Activated T-helper 17 cell treated with anti-CD3 and anti-CD28 coated beads, Interleukin-2, amount 50 U/mL, for 72 hours (primary cell): ENCODE measurements around the gene FBXW8. TPM values are rescaled to one million over a fixed set of nuclear protein-coding genes. Genes with fewer than 3 reads are reported as not detected.

Experiments
- ATAC-seq: fragments of 150-1000 bp; cut with Tn5 transposase; replicated peaks from 2 replicates; pipeline ENCODE4 v1.10.0; 2021; ENCODE audit warnings: mild to moderate bottlenecking, moderate library complexity
- H3K27ac Mint-ChIP-seq: one replicate; pipeline ENCODE4 v1.8.0; 2022; ENCODE audit warnings: mixed read lengths
- H3K27me3 Mint-ChIP-seq: one replicate; pipeline ENCODE4 v1.8.0; 2022; ENCODE audit warnings: mixed read lengths
- H3K36me3 Mint-ChIP-seq: one replicate; pipeline ENCODE4 v1.8.0; 2022; ENCODE audit warnings: low read depth, mild to moderate bottlenecking, mixed read lengths
- H3K4me1 Mint-ChIP-seq: one replicate; pipeline ENCODE4 v1.8.0; 2022; ENCODE audit warnings: mixed read lengths
- H3K4me3 Mint-ChIP-seq: one replicate; pipeline ENCODE4 v1.8.0; 2022; ENCODE audit warnings: mild to moderate bottlenecking, mixed read lengths
- H3K9me3 Mint-ChIP-seq: one replicate; pipeline ENCODE4 v1.8.0; 2022; ENCODE audit warnings: mixed read lengths
- total RNA-seq, 2 donors: library from RNA; stranded (reverse); gene quantifications; one replicate each; pipeline ENCODE4 v1.2.3, GENCODE V29; 2022

FBXW8 gene
- total RNA-seq, result 1 to 10 TPM; 2.4 to 8.8 TPM

- Mint-ChIP-seq H3K36me3 (peaks cover 2% of the 10 kb centered on the region), H3K4me1 (peaks cover 16% of the 10 kb centered on the region), H3K27ac (peak within 1 kb of the TSS; percentile 84), H3K27me3 (no peaks in the 10 kb centered on the region), H3K4me3 (peak within 1 kb of the TSS; percentile 88), H3K9me3 (no peaks in the 10 kb centered on the region)
- ATAC-seq, result peak; percentile 85
Measured at GRCh38 chr12:116910645-116911451, at the start of gene FBXW8. TSS of gene FBXW8 (plus strand) at chr12:116910950. CDS start at chr12:116911038, 88 bp downstream.

GRCh38 chr12:116861320-116861719 lies 49.4 kb upstream of the FBXW8 start:
- Mint-ChIP-seq H3K9me3 (no peaks in the 10 kb centered on the region), H3K4me3 (no peak overlapping the region), H3K4me1 (peaks cover 4% of the 10 kb centered on the region), H3K27ac (no peak overlapping the region), H3K36me3 (no peaks in the 10 kb centered on the region), H3K27me3 (peaks cover 33% of the 10 kb centered on the region)
- ATAC-seq, result peak; percentile 44

GRCh38 chr12:116862167-116862566 lies 48.6 kb upstream of the FBXW8 start:
- H3K9me3 Mint-ChIP-seq, result no peaks in the 10 kb centered on the region
- no peak overlapping the region for H3K27ac Mint-ChIP-seq
- no peaks in the 10 kb centered on the region for H3K36me3 Mint-ChIP-seq
- no peak overlapping the region for H3K4me3 Mint-ChIP-seq
- ATAC-seq, result no peak
- H3K4me1 Mint-ChIP-seq, result peaks cover 4% of the 10 kb centered on the region
- peaks cover 27% of the 10 kb centered on the region for H3K27me3 Mint-ChIP-seq

GRCh38 chr12:116863275-116863767 lies 47.4 kb upstream of the FBXW8 start:
- Mint-ChIP-seq H3K9me3 (no peaks in the 10 kb centered on the region), H3K27ac (no peak overlapping the region), H3K4me1 (peaks cover 4% of the 10 kb centered on the region), H3K27me3 (peaks cover 18% of the 10 kb centered on the region), H3K36me3 (no peaks in the 10 kb centered on the region), H3K4me3 (no peak overlapping the region)
- no peak for ATAC-seq

GRCh38 chr12:116864371-116865160 lies 46.2 kb upstream of the FBXW8 start:
- H3K9me3 Mint-ChIP-seq, result no peaks in the 10 kb centered on the region
- H3K4me3 Mint-ChIP-seq, result no peak overlapping the region
- H3K4me1 Mint-ChIP-seq, result peaks cover 4% of the 10 kb centered on the region
- H3K27me3 Mint-ChIP-seq, result peaks cover 13% of the 10 kb centered on the region
- H3K36me3 Mint-ChIP-seq, result no peaks in the 10 kb centered on the region
- no peak for ATAC-seq
- no peak overlapping the region for H3K27ac Mint-ChIP-seq

GRCh38 chr12:116867523-116867922 lies 43.2 kb upstream of the FBXW8 start:
- no peak overlapping the region for H3K4me3 Mint-ChIP-seq
- no peak overlapping the region for H3K27ac Mint-ChIP-seq

GRCh38 chr12:116870306-116870705 lies 40.4 kb upstream of the FBXW8 start:
- H3K36me3 Mint-ChIP-seq, result no peaks in the 10 kb centered on the region
- peaks cover 5% of the 10 kb centered on the region for H3K4me1 Mint-ChIP-seq
- H3K4me3 Mint-ChIP-seq, result no peak overlapping the region
- peaks cover 13% of the 10 kb centered on the region for H3K27me3 Mint-ChIP-seq
- no peak for ATAC-seq
- H3K27ac Mint-ChIP-seq, result no peak overlapping the region
- H3K9me3 Mint-ChIP-seq, result no peaks in the 10 kb centered on the region

More at GRCh38 chr12:116867523-116867922, 43.2 kb upstream of the FBXW8 start:
- Mint-ChIP-seq H3K36me3 (no peaks in the 10 kb centered on the region), H3K9me3 (no peaks in the 10 kb centered on the region), H3K4me1 (peaks cover 2% of the 10 kb centered on the region), H3K27me3 (peaks cover 1% of the 10 kb centered on the region)
- no peak for ATAC-seq

GRCh38 chr12:116874324-116874995 lies 36.3 kb upstream of the FBXW8 start:
- H3K27me3 Mint-ChIP-seq, result peaks cover 35% of the 10 kb centered on the region
- ATAC-seq, result no peak
- no peaks in the 10 kb centered on the region for H3K9me3 Mint-ChIP-seq
- peaks cover 10% of the 10 kb centered on the region for H3K4me1 Mint-ChIP-seq
- no peaks in the 10 kb centered on the region for H3K36me3 Mint-ChIP-seq
- no peak overlapping the region for H3K4me3 Mint-ChIP-seq
- no peak overlapping the region for H3K27ac Mint-ChIP-seq

- Mint-ChIP-seq H3K27ac (no peak overlapping the region), H3K36me3 (no peaks in the 10 kb centered on the region), H3K9me3 (no peaks in the 10 kb centered on the region), H3K27me3 (peaks cover 47% of the 10 kb centered on the region), H3K4me1 (peaks cover 23% of the 10 kb centered on the region), H3K4me3 (no peak overlapping the region)
- ATAC-seq, result no peak
Measured at GRCh38 chr12:116876151-116876869, 34.4 kb upstream of the FBXW8 start.

- no peak overlapping the region for H3K27ac Mint-ChIP-seq
- H3K27me3 Mint-ChIP-seq, result peaks cover 62% of the 10 kb centered on the region
- no peaks in the 10 kb centered on the region for H3K36me3 Mint-ChIP-seq
- H3K9me3 Mint-ChIP-seq, result no peaks in the 10 kb centered on the region
- peaks cover 24% of the 10 kb centered on the region for H3K4me1 Mint-ChIP-seq
- H3K4me3 Mint-ChIP-seq, result peak overlapping the region; percentile 68
- no peak for ATAC-seq
Measured at GRCh38 chr12:116878567-116879508, 31.9 kb upstream of the FBXW8 start.

GRCh38 chr12:116879509-116880212 lies 31.1 kb upstream of the FBXW8 start:
- Mint-ChIP-seq H3K9me3 (no peaks in the 10 kb centered on the region), H3K27ac (no peak overlapping the region), H3K27me3 (peaks cover 63% of the 10 kb centered on the region), H3K4me1 (peaks cover 24% of the 10 kb centered on the region), H3K36me3 (no peaks in the 10 kb centered on the region), H3K4me3 (peak overlapping the region; percentile 68)
- ATAC-seq, result no peak

GRCh38 chr12:116880213-116880816 lies 30.4 kb upstream of the FBXW8 start:
- H3K9me3 Mint-ChIP-seq, result no peaks in the 10 kb centered on the region
- ATAC-seq, result no peak
- H3K4me1 Mint-ChIP-seq, result peaks cover 24% of the 10 kb centered on the region
- H3K27me3 Mint-ChIP-seq, result peaks cover 63% of the 10 kb centered on the region
- peak overlapping the region; percentile 68 for H3K4me3 Mint-ChIP-seq
- H3K36me3 Mint-ChIP-seq, result no peaks in the 10 kb centered on the region
- H3K27ac Mint-ChIP-seq, result no peak overlapping the region
